Heart left ventricle (tissue), 16 donors: Measurements from ENCODE around the gene USP40. TPM values are rescaled to one million over a fixed set of nuclear protein-coding genes. Genes with fewer than 3 reads are reported as not detected.

Experiments used
- ATAC-seq, 4 donors: fragments of 200-7000 bp; cut with Tn5 transposase; one replicate each; pipeline ENCODE4 v1.9.1; 2020 to 2022; ENCODE audit warnings: moderate library complexity in 4 of 4, mild to moderate bottlenecking in 3 of 4, moderate number of reproducible peaks in 1 of 4
- DNase-seq, 5 donors: peaks; one replicate each; pipeline ENCODE4 v3.0.0-alpha.2; 2020
- H3K27ac ChIP-seq, 12 donors: fragments of 200-600 bp; sonication (generic) in 4 of 12; one replicate each; pipeline versions ENCODE4 v1.5.0 to v1.8.0; 2016 to 2022; ENCODE audit warnings: mild to moderate bottlenecking in 2 of 12
- H3K27me3 ChIP-seq, 9 donors: fragments of 200-600 bp; sonication (generic) in 2 of 9; one replicate each; pipeline versions ENCODE4 v1.5.1 to v1.8.0; 2016 to 2022; ENCODE audit warnings: mild to moderate bottlenecking in 3 of 9
- H3K36me3 ChIP-seq, 9 donors: fragments of 200-600 bp; sonication (generic) in 2 of 9; one replicate each; pipeline versions ENCODE4 v1.5.0 to v1.8.0; 2018 to 2022; ENCODE audit warnings: mild to moderate bottlenecking in 2 of 9
- H3K4me1 ChIP-seq, 12 donors: fragments of 200-600 bp; sonication (generic) in 4 of 12; one replicate each; pipeline versions ENCODE4 v1.5.0 to v1.8.0; 2016 to 2022; ENCODE audit warnings: mild to moderate bottlenecking in 3 of 12
- H3K4me3 ChIP-seq, 12 donors: fragments of 200-600 bp; sonication (generic) in 4 of 12; one replicate each; pipeline versions ENCODE4 v1.5.0 to v1.8.0; 2017 to 2022; ENCODE audit warnings: mild to moderate bottlenecking in 9 of 12, moderate library complexity in 4 of 12
- H3K9me3 ChIP-seq, 12 donors: fragments of 200-600 bp; sonication (generic) in 4 of 12; one replicate each; pipeline versions ENCODE4 v1.5.0 to v1.8.0; 2016 to 2022; ENCODE audit warnings: mild to moderate bottlenecking in 1 of 12
- POLR2A ChIP-seq, 2 donors: fragments of 450-650 bp; IDR thresholded peaks; one replicate each; pipeline ENCODE4 v1.6.1; 2017; ENCODE audit warnings: antibody characterized with exemption in 2 of 2, mild to moderate bottlenecking in 2 of 2, moderate library complexity in 2 of 2
- WGBS, 4 donors: extraction: QIAGEN DNeasy Blood & Tissue Kit in 2 of 4; methylation state at CpG; one replicate each; pipeline versions ENCODE4 v1.1.5 to v1.1.7; 2013 to 2018; 5-methylcytosine and 5-hydroxymethylcytosine counted together
- intact Hi-C, 10 donors: fragments of 100-400 bp; cut with DNase I; formaldehyde crosslinking; loops; one replicate each; pipeline versions ENCODE4 v1.11.1 to v1.14.2; 2022
- polyA plus RNA-seq, 2 donors: library from polyadenylated mRNA; stranded (reverse); fragments of 200-250 nt; gene quantifications; one replicate each; pipeline ENCODE4 v1.2.3, GENCODE V29; 2013
- total RNA-seq, 9 donors: library from RNA; depleted of rRNA in 2 of 9; stranded (reverse); fragments of >200 nt in 2 of 9; fragmentation: NEBNext Ultra II Directional in 3 of 9; extraction: Animal tissue kit (Norgen Biotek cat#: 25700) in 3 of 9; gene quantifications; one replicate each; pipeline versions ENCODE4 v1.1.0 to v1.2.4, GENCODE V29; 2016 to 2023
- TF ChIP-seq, protein P1 (sequence below), 12 donors: fragments of 200-600 bp; sonication (generic) in 4 of 12; IDR thresholded peaks; one replicate each; pipeline versions ENCODE4 v1.5.0 to v1.8.0; 2018 to 2022; ENCODE audit warnings: antibody characterized with exemption in 12 of 12, mild to moderate bottlenecking in 5 of 12
- donor health status: ischemic (EF 13 %, LVEDD 7.1; RV severe dilation, severe dysfunction).
- donor health status: healthy with polysubstance abuse.
- donor health status: DM: no; HTN: yes; CAD: no.
- donor health status: DM: no; HTN: no; CAD: no.
- donor health status: ischemic (EF 25% LVEDD 6.9; RV normal size, moderate dysfunction).
- donor health status: ischemic (EF 25% LVEDD 5.7; RV mildly dilated, moderate dysfunction).
- donor health status: healthy.
- donor health status: DM: yes; HTN: yes; CAD: no.
- donor health status: ischemic (EF 35%, LVEDD 5.7; RV mildly dilated, moderate dysfunction).
- donor health status: nonischemic (EF 11% LVEDD 7.7; RV severe dilation, severe dysfunction).
- donor health status: DM: yes; HTN: yes; CAD: no.
- donor health status: PGD.
- donor health status: ischemic (EF 29% LVEDD 5.4; RV normal size, mild dysfunction).
- donor health status: nonischemic (EF 23%, LVEDD 6.1; RV moderate dilation, normal function).

USP40 gene
- total and polyA plus RNA-seq, 11 donors = 11.1 to 21.8 (median 18.2) TPM

DNA sequence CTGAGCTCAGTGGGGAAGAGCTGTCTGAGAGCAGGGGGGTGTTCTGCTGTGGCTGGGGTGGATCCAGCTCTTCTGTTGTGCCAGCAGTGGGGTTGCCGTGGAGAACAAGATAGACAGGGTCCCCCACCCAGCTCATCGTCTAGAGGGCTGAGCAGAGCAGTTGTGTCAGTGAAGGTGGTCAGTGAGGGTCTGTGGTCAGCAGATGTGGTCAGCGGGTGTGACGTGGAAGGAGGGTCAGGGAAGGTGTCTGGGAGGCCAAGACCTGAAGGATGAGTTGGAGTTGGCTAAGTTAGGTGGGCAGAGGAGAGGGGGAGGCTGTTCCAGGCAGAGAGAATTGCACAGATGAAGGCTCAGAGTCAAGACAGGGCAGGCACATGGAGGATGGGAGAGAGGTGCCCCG is 109.2 kb downstream of the USP40 start:
- TF ChIP-seq, protein P1, sequence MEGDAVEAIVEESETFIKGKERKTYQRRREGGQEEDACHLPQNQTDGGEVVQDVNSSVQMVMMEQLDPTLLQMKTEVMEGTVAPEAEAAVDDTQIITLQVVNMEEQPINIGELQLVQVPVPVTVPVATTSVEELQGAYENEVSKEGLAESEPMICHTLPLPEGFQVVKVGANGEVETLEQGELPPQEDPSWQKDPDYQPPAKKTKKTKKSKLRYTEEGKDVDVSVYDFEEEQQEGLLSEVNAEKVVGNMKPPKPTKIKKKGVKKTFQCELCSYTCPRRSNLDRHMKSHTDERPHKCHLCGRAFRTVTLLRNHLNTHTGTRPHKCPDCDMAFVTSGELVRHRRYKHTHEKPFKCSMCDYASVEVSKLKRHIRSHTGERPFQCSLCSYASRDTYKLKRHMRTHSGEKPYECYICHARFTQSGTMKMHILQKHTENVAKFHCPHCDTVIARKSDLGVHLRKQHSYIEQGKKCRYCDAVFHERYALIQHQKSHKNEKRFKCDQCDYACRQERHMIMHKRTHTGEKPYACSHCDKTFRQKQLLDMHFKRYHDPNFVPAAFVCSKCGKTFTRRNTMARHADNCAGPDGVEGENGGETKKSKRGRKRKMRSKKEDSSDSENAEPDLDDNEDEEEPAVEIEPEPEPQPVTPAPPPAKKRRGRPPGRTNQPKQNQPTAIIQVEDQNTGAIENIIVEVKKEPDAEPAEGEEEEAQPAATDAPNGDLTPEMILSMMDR (IDR thresholded peaks at IDR 0.05) = no peak
- no peak for TF ChIP-seq POLR2A (IDR thresholded peaks at IDR 0.05)
- H3K4me1 ChIP-seq = peaks cover 0 to 8% (median 0%) of the 10 kb centered on the region in 12 donors
- intact Hi-C loops = no loop called here
- H3K27me3 ChIP-seq = no peaks in the 10 kb centered on the region
- H3K27ac ChIP-seq = no peak overlapping the region
- no peak overlapping the region for H3K4me3 ChIP-seq
- 92 to 96% (median 94%) methylated on average over 5 of the region's 5 CpGs for WGBS, 4 donors
- peaks cover 0 to 100% (median 97%) of the 10 kb centered on the region in 9 donors for H3K36me3 ChIP-seq
- ATAC-seq = no peak
- H3K9me3 ChIP-seq = no peaks in the 10 kb centered on the region
- DNase-seq = peak in 3 of 5 donors; percentile 7 to 29 (median 15)

DNA sequence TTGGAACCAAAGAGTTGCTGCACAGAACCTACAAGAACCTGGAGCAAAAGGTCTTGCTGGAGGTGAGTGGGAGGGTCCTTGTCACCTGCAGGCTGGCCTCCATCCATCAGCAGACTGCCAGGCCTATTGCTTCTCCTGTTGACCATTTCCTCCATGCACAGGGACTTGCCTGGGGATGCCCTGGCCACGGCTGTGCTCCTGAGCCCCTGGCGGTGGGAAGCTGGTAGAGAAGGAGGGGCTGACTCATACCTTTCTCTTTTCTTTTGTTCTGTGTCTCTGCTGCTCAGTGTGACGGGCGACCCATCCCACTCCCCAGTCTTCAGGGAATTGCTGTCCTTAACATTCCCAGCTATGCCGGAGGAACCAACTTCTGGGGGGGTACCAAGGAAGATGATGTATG is 109.6 kb downstream of the USP40 start:
- peaks cover 0 to 8% (median 0%) of the 10 kb centered on the region in 12 donors for H3K4me1 ChIP-seq
- ATAC-seq = no peak
- no peaks in the 10 kb centered on the region for H3K9me3 ChIP-seq
- no peak overlapping the region for H3K27ac ChIP-seq
- no peaks in the 10 kb centered on the region for H3K27me3 ChIP-seq
- intact Hi-C loops = no loop called here
- 87 to 92% (median 91%) methylated on average over 5 of the region's 5 CpGs for WGBS, 4 donors
- TF ChIP-seq, protein P1 (IDR thresholded peaks at IDR 0.05) = no peak
- no peak for TF ChIP-seq POLR2A (IDR thresholded peaks at IDR 0.05)
- no peak overlapping the region for H3K4me3 ChIP-seq
- H3K36me3 ChIP-seq = peaks cover 0 to 100% (median 98%) of the 10 kb centered on the region in 9 donors
- peak in 2 of 5 donors; percentile 7 to 18 for DNase-seq

DNA sequence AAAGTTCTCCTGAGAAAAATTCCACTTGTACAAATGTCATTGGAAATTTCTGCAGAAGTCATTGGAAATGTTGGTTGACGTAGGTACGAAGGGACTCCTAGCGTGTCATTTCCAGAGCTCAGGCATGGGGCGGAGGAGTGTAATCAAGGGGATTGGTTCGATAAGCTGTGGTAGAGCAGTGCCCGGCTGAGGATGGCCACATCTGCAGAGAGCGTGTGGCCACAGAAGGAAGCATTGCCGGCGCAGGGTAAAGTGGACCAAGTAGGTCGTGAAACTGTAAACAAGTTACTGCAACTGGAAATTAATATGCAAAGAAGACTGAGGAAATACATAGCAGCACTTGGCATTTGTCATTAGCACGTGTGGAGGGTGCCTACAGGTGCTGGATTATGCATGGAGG is 110.5 kb downstream of the USP40 start:
- DNase-seq = peak in 3 of 5 donors; percentile 7 to 28 (median 13)
- Histone ChIP-seq H3K4me1 (peaks cover 0 to 5% (median 0%) of the 10 kb centered on the region in 12 donors), H3K36me3 (peaks cover 0 to 100% (median 98%) of the 10 kb centered on the region in 9 donors), H3K9me3 (no peaks in the 10 kb centered on the region), H3K27me3 (no peaks in the 10 kb centered on the region), H3K4me3 (no peak overlapping the region), H3K27ac (no peak overlapping the region)
- ATAC-seq = no peak
- intact Hi-C loops = no loop called here
- 91 to 96% (median 94%) methylated on average over 11 of the region's 11 CpGs for WGBS, 4 donors
- TF ChIP-seq, protein P1 (IDR thresholded peaks at IDR 0.05) = no peak
- TF ChIP-seq POLR2A (IDR thresholded peaks at IDR 0.05) = no peak

DNA sequence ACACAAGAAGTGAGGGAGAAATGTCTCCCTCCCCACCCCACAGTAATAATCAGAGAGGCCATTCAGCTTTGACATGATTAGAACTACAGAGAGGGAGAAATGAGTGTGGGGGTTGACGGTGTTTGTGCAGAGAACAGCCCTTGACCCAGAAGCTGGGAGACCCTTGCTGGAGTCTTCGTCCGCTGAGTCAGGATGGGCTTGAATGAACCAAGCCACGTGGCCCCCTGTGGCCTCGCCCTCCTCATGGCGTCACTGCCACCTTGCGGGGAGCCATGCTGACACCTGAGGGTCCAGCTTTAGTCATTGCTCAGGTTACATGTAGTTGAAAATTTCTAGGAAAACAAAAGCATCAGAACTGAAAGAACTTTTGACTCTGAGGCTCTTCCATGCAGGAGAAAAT is 111.1 kb downstream of the USP40 start:
- no peaks in the 10 kb centered on the region for H3K9me3 ChIP-seq
- peak in 3 of 5 donors; percentile 8 to 48 (median 18) for DNase-seq
- H3K27ac ChIP-seq = no peak overlapping the region
- no peak for TF ChIP-seq POLR2A (IDR thresholded peaks at IDR 0.05)
- TF ChIP-seq, protein P1 (IDR thresholded peaks at IDR 0.05) = no peak
- intact Hi-C loops = no loop called here
- H3K4me3 ChIP-seq = no peak overlapping the region
- H3K4me1 ChIP-seq = no peaks in the 10 kb centered on the region
- ATAC-seq = no peak
- 94 to 96% (median 96%) methylated on average over 7 of the region's 7 CpGs for WGBS, 4 donors
- no peaks in the 10 kb centered on the region for H3K27me3 ChIP-seq
- H3K36me3 ChIP-seq = peaks cover 0 to 100% (median 98%) of the 10 kb centered on the region in 9 donors
